HG02981 (cell line): ENCODE data around the gene NEDD4L.

Experiments
- ATAC-seq: cut with Tn5 transposase; IDR thresholded peaks from one replicate; pipeline ENCODE4 v1.9.1; 2021; ENCODE audit warnings: mild to moderate bottlenecking, moderate library complexity; ENCODE audit not compliant: unreplicated experiment

Gene NEDD4L

GRCh38 chr18:58051765-58052460, 7.9 kb downstream of the NEDD4L start:
- peak; percentile 77 for ATAC-seq

DNA sequence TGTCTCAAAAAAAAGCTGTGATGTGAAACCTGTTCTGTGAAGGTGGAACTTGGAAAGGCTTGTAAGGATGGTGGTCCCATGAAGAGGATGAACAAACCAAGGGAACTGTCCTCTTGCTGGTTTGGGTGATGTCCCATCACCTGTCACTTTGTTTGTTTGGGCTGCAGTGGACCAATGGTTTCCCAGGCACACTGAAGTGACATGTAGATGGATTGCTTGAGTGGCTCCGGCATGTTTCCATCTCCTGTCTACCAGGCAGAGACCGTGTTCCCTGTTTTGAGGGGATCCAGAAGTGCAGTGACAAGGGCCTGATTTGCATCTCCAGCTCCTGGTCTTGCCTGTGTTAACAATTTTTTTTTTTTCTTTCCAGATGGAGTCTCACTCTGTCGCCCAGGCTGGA, 8.9 kb downstream of the NEDD4L start:
- ATAC-seq, result no peak

GRCh38 chr18:58054041-58054781, 10.2 kb downstream of the NEDD4L start:
- ATAC-seq, result no peak

DNA sequence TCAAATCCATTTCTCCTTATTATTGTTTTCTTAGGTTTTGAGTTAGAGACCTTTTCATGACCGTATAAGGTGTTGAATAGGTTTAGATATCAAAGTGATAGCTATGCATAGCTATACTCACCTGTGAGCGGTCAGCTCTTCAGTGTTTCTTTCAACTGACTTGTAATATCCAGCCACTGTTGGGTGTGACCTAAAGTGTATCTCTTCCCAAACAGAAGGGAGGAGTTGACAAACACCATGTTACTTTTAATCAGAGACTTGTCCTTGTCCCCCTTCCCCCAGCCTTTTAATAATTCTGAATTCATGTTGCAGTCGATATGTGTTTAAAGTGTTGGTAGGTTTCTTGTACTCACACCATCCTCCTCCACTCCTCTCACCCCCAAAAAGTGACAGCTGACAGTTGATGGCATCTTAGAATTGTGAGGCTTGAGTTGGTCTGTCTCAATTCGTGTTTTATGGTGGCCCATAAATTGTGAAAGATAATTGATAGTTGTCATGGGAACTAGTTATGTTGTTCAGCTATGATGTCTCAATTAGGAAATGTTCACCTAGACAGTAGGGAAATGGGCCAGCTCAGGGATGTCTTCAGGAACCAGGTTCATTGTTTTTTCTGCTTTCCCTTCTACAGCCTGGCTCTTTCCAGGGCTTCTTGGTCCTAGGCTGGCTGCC, 12.0 kb downstream of the NEDD4L start:
- ATAC-seq, result no peak

DNA sequence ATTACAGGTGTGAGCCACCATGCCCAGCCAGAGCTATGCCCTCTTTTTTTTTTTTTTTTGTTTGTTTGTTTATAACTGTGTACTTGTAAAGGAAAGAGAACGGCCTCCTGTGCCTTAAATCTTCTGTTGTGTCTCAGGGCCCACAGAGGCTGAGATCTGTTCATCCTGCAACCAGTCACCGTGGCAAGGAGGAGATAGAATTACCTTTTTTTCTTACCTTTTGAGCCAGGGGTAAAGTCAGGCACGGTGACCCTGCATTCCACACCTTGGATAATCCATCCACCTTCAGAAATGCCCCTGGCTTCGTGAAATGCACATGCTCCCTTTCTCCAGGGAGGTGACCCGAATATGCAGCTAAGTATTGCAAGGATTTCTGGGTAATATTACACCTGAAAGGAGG, 12.8 kb downstream of the NEDD4L start:
- no peak for ATAC-seq

GRCh38 chr18:58057291-58057965, 13.4 kb downstream of the NEDD4L start:
- no peak for ATAC-seq

- ATAC-seq, result no peak
Measured at GRCh38 chr18:58058720-58059119, 14.7 kb downstream of the NEDD4L start.

DNA sequence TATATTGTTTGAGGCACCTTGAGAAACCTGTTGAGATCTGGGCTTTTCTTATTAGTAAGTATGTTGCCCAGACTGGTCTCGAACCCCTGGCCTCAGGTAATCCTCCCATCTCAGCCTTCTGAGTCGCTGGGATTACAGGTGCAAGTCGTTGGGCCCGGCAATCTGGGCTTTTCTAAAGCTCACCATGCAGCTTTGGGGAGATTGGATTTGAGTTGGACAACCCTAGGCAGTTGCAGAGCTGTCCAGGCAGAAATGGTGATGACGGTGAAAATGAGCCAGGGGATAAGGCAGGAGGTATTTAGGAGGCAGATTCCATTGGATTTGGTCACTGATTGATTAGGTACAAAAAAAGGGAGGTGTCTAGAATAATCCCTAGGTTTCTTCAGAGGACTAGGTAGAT, 16.2 kb downstream of the NEDD4L start:
- no peak for ATAC-seq

GRCh38 chr18:58061349-58061748, 17.3 kb downstream of the NEDD4L start:
- ATAC-seq, result no peak

DNA sequence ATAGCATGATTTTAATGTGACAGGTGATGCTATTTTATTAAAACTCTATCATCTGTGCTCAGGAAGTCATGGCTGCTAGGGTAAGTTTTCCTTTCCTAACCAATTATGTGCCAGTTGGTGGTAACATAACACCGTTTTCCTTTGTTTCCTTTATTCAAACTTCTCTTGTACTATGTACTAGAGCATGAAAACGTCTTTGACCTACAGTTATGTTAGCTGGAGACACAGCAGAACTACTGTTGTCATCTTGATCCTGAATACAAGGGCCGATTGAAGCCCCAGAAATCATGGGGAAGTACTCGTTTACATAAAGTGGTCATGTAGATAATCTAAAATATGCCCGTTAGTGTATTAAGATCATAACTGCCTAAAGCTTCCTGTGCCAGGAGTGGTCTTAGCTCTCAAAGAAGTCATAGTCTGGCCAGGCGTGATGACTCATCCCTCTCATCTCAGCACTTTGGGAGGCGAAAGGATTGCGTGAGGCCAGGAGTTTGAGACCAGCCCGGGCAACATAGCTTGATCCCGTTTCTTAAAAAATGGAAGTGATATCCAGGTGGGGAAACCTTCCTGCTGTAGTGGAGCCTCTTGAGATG, 20.5 kb downstream of the NEDD4L start:
- no peak for ATAC-seq

GRCh38 chr18:58065956-58066355, 21.9 kb downstream of the NEDD4L start:
- ATAC-seq, result no peak

DNA sequence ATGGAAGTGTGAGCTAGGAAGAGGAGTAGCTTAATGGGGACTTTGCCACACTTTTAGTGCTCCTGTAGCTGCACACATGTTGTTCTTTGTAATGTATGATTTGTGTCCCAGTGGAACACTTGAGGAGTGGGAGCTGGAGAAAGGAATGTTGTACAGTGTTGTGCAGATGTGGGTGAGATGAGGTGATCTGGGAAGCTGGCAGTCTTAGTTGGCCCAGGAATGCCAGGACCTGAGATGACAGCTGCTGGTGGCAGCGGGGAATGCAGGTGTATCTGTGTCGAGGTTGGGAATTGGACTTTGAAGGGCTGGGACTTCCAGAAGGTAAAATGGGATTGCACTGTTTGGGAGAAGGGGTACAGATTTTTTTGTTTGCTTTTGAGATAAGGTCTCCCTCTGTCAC, 23.6 kb downstream of the NEDD4L start:
- no peak for ATAC-seq

DNA sequence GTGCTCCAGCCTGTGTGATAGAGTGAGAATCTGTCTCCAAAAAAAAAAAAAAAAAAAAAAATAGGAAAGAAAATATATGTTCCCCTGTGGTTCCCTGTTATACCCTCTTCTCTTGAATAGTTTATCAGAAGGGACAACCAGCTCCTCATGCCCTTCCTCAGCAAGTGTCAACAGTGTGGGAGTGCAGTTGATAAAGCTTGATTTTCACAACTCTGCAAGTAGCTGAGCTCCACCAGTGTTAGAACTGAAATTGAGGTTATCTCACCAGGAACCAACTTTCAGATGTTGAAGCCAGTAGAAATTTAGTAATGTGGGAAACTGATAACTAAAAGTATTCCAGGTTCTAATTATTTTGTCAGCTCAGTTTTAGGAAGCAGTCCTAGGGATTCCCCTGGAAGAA, 25.1 kb downstream of the NEDD4L start:
- no peak for ATAC-seq

GRCh38 chr18:58069721-58070292, 25.8 kb downstream of the NEDD4L start:
- ATAC-seq, result no peak

GRCh38 chr18:58076052-58076451, 32.0 kb downstream of the NEDD4L start:
- ATAC-seq, result no peak

DNA sequence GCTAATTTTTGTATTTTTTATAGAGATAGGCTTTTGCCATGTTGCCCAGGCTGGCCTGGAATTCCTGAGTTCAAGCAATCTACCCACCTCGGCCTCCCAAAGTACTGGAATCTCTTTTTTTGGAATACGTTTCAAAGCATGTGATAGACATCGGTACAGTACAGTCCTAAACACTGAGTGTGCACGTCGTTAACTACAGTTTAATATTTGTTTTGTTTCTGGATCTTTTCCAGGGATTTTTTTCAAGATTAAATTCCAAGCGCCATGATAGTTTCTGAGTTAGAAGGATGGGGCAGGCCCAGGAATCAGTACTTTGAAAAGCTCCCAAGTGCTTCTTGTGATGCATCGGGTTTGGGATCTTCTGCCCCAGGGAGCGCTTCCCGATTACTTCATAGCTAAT, 33.3 kb downstream of the NEDD4L start:
- no peak for ATAC-seq

DNA sequence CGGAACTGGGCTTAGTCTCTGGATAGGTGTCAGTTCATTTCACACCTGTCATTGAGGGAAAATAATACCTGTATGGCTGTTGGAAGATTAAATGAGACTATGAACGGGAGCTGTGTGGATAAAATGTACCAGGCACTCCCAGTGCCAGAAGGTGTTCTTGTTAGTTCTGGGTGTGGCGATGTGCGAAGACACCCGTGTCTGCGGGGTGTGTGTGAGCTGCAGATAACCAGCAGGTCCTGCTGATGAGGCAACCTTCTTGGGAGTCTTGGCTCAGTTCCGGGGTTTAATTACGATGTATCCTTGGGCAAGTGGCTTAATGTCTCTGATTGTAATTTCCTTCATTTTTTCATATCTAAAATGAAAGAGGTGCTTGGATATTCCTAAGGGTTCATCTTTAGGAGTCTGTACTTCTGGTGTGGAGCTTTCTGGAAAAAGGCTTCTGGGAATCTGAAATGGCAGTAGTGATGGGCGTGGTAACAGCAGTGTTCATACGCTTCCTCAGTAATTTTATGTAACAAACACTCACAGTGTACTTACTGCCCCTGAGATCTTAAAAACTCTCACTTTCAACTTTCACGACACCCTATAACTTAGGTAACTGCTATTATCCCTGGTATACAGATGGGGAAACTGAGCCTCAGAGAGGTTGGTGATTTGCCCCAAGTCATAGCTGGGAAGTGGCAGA, 35.0 kb downstream of the NEDD4L start:
- ATAC-seq, result no peak

GRCh38 chr18:58080451-58080850, 36.4 kb downstream of the NEDD4L start:
- ATAC-seq, result no peak

DNA sequence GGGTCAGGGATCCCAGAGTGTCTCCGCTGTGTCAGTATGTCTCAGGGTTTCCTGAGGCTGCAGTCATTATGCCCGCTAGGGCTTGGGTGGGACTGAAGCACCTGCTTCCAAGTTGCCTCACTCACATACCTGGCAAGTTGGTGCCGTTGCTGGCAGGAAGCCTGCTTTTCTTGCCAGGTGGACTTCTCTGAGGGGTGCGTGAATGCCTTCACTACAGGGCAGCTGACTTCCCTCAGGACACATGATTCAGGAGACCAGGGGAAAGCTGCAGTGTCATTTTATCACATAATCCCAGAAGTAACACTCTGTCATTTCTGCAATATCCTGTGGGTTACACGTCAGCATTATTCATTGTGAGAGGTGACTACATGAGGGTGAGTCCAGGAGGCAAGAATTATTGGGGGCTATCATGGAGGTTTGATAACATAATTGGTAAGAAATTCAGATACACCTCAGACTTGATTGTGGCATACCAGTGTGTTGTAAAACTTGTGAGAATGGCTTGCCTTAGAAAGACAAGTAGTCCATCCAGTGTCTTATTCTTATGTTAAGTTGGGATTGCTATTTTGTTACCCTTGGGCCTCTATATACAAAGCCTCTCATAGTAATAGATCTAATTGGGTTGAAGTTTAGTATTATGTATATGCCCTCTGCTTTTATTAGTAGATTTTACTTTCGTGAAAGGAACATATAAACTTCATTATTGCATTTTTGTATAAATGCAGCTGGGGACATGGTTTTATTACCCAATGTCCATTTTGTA, 44.1 kb downstream of the NEDD4L start:
- ATAC-seq, result no peak

- no peak for ATAC-seq
Measured at GRCh38 chr18:58088691-58089065, 44.7 kb downstream of the NEDD4L start.
